Endothelial cell of umbilical vein (primary cell): ENCODE data around the gene RGS10.

Experiments
- EZH2 ChIP-seq: IDR thresholded peaks from 2 replicates; pipeline ENCODE4 v1.6.1; 2012; ENCODE audit warnings: borderline replicate concordance, low read depth, mild to moderate bottlenecking, moderate library complexity, low read length, inconsistent platforms; ENCODE audit not compliant: severe bottlenecking
- FOS ChIP-seq: IDR thresholded peaks from 2 replicates; pipeline ENCODE4 v1.6.1; 2011; ENCODE audit warnings: mild to moderate bottlenecking, low read length, moderate library complexity, borderline replicate concordance; ENCODE audit not compliant: insufficient read depth
- JUN ChIP-seq: IDR thresholded peaks from 2 replicates; pipeline ENCODE4 v1.6.1; 2011; ENCODE audit warnings: borderline replicate concordance, low read depth; ENCODE audit not compliant: insufficient read length, insufficient read depth
- TF ChIP-seq, protein P1 (sequence below), 2 donors: IDR thresholded peaks; 1 replicate in 1 of 2; 2 replicates in 1 of 2; pipeline ENCODE4 v1.5.1; 2011; ENCODE audit warnings: low read length in 2 of 2, mild to moderate bottlenecking in 2 of 2, moderate library complexity in 2 of 2, control low read depth in 1 of 2, inconsistent platforms in 1 of 2, low read depth in 1 of 2; ENCODE audit not compliant: insufficient read depth in 1 of 2; ENCODE audit errors: extremely low read depth in 1 of 2

GRCh38 chr10:119497243-119497642, 45.3 kb downstream of the RGS10 start:
- TF ChIP-seq, protein P1, sequence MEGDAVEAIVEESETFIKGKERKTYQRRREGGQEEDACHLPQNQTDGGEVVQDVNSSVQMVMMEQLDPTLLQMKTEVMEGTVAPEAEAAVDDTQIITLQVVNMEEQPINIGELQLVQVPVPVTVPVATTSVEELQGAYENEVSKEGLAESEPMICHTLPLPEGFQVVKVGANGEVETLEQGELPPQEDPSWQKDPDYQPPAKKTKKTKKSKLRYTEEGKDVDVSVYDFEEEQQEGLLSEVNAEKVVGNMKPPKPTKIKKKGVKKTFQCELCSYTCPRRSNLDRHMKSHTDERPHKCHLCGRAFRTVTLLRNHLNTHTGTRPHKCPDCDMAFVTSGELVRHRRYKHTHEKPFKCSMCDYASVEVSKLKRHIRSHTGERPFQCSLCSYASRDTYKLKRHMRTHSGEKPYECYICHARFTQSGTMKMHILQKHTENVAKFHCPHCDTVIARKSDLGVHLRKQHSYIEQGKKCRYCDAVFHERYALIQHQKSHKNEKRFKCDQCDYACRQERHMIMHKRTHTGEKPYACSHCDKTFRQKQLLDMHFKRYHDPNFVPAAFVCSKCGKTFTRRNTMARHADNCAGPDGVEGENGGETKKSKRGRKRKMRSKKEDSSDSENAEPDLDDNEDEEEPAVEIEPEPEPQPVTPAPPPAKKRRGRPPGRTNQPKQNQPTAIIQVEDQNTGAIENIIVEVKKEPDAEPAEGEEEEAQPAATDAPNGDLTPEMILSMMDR (IDR thresholded peaks at IDR 0.05; ENCODE audit: extremely low read depth in 1 of 2, insufficient read depth in 1 of 2, low read depth in 1 of 2, low read length in 2 of 2) = no peak
- TF ChIP-seq EZH2 = no peak
- no peak for TF ChIP-seq JUN
- TF ChIP-seq FOS = no peak
